ENCODE data around the gene CTDP1. TPM values are rescaled to one million over a fixed set of nuclear protein-coding genes. Genes with fewer than 3 reads are reported as not detected.

Gene CTDP1
- total RNA-seq, 1 experiment from 2014 or later, result 31.7 TPM

DNA sequence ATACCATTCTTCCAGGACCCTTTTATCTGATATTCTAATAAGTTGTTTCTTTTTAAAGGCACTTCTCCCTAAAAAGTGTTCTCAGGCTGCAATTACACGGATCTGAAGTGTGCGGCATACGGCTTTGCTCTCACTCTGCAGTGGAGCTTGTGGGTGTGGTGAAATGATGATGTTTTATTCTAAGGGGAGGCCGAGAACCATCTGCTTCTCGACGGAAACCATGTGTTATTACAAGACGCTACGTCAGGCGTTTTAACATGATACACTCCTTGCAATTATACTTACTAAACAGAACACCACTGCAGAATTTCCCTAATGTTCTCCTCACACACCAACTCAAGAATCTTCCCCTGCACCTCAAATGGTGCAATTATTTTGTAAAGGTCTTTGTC, 34.9 kb upstream of the CTDP1 start:
- no peak overlapping the region for H3K4me3 ChIP-seq (ENCODE audit: low read length)
- ChIA-PET POLR2A (ENCODE audit: unreplicated experiment) (no interaction called here), CTCF (no interaction called here)
- H2AFZ ChIP-seq (ENCODE audit: low read length), result no peak overlapping the region
- H3K79me2 ChIP-seq (ENCODE audit: low read length), result no peaks in the 10 kb centered on the region
- intact Hi-C loops (cut with micrococcal nuclease), result loop anchor here (1.0 to 10.0 kb wide), 3 partner anchors 116 to 1880 kb away; no protein-coding TSS in a partner anchor
- DNase-seq (no peak), ATAC-seq (no peak)
- H3K4me1 ChIP-seq (ENCODE audit: insufficient read depth, low read length), result no peaks in the 10 kb centered on the region
- H3K9me3 ChIP-seq (ENCODE audit: low read length), result no peaks in the 10 kb centered on the region
- no peaks in the 10 kb centered on the region for H3F3A ChIP-seq (ENCODE audit: low read length, unreplicated experiment)
- H3K27me3 ChIP-seq (ENCODE audit: low read length), result no peaks in the 10 kb centered on the region
- no peak overlapping the region for H3K27ac ChIP-seq (ENCODE audit: low read length)
- H3K9me2 ChIP-seq (replicated peaks; ENCODE audit: low read length), result no peaks in the 10 kb centered on the region
- H3K4me2 ChIP-seq (ENCODE audit: low read length), result no peak overlapping the region
- H3K36me3 ChIP-seq (ENCODE audit: low read depth, low read length), result no peaks in the 10 kb centered on the region
- BruUV-seq (replicated peaks), result no TSS peak
- TF ChIP-seq EZH2phosphoT487 (IDR thresholded peaks at IDR 0.05; ENCODE audit: borderline replicate concordance, low read length) (no peak), EZH2 (IDR thresholded peaks at IDR 0.05; ENCODE audit: low read length, unreplicated experiment) (no peak)
- TF ChIP-seq, protein P1, sequence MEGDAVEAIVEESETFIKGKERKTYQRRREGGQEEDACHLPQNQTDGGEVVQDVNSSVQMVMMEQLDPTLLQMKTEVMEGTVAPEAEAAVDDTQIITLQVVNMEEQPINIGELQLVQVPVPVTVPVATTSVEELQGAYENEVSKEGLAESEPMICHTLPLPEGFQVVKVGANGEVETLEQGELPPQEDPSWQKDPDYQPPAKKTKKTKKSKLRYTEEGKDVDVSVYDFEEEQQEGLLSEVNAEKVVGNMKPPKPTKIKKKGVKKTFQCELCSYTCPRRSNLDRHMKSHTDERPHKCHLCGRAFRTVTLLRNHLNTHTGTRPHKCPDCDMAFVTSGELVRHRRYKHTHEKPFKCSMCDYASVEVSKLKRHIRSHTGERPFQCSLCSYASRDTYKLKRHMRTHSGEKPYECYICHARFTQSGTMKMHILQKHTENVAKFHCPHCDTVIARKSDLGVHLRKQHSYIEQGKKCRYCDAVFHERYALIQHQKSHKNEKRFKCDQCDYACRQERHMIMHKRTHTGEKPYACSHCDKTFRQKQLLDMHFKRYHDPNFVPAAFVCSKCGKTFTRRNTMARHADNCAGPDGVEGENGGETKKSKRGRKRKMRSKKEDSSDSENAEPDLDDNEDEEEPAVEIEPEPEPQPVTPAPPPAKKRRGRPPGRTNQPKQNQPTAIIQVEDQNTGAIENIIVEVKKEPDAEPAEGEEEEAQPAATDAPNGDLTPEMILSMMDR (conservative IDR thresholded peaks at IDR 0.05; ENCODE audit: low read depth, low read length), result no peak
- H3K9ac ChIP-seq (ENCODE audit: low read length), result no peak overlapping the region
- no peaks in the 10 kb centered on the region for H4K20me1 ChIP-seq (ENCODE audit: low read length)

DNA sequence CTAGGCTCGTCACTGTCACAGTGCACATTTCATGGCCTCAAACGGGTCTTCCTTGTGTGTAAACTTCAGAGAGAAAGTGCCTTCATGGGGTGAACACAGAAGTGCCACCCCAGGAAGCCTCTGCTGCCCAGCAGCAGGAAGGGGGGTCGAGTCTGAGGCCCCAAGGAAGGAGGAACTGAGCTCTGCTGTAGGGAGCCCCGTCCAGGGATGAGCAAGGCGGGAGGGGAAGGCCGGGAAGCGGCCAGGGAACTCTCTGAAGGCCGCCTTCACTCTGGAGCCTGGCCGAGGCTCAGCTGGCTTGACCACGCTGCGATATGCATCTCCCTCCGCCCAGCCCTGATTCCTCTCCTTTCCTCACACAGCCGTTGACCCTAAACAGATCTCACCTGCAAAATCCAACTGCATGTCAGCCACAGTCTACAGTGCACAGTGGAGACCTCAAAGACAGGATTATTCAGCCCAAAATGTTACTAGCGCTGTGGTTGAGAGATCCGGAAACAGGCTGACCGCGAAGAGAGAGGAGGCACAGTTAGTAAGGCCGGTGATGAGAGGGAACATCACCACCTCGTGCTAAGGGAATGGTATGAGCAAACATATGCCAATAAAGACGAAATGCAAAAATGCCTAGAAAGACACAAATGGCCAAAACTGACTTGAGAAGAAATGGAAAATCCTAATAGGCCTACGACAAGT, 34.2 kb upstream of the CTDP1 start:
- Histone ChIP-seq H3K9ac (ENCODE audit: low read length) (no peak overlapping the region), H3K4me1 (ENCODE audit: insufficient read depth, low read length) (no peaks in the 10 kb centered on the region), H4K20me1 (ENCODE audit: low read length) (no peaks in the 10 kb centered on the region), H3K36me3 (ENCODE audit: low read depth, low read length) (no peaks in the 10 kb centered on the region), H2AFZ (ENCODE audit: low read length) (no peak overlapping the region), H3K27me3 (ENCODE audit: low read length) (no peaks in the 10 kb centered on the region), H3K9me2 (replicated peaks; ENCODE audit: low read length) (no peaks in the 10 kb centered on the region), H3K79me2 (ENCODE audit: low read length) (no peaks in the 10 kb centered on the region), H3K9me3 (ENCODE audit: low read length) (no peaks in the 10 kb centered on the region), H3K4me2 (ENCODE audit: low read length) (no peak overlapping the region), H3F3A (ENCODE audit: low read length, unreplicated experiment) (no peaks in the 10 kb centered on the region), H3K27ac (ENCODE audit: low read length) (no peak overlapping the region), H3K4me3 (ENCODE audit: low read length) (no peak overlapping the region)
- DNase-seq, result no peak
- intact Hi-C loops (cut with micrococcal nuclease), result loop anchor here (2.0 to 10.0 kb wide), 2 partner anchors 267 to 1881 kb away; no protein-coding TSS in a partner anchor
- no TSS peak for BruUV-seq (replicated peaks)
- no peak for ATAC-seq
- ChIA-PET POLR2A (ENCODE audit: unreplicated experiment) (no interaction called here), CTCF (no interaction called here)
- TF ChIP-seq EZH2phosphoT487 (IDR thresholded peaks at IDR 0.05; ENCODE audit: borderline replicate concordance, low read length) (no peak), EZH2 (IDR thresholded peaks at IDR 0.05; ENCODE audit: low read length, unreplicated experiment) (no peak)
- TF ChIP-seq, protein P1 (conservative IDR thresholded peaks at IDR 0.05; ENCODE audit: low read depth, low read length), result no peak

DNA sequence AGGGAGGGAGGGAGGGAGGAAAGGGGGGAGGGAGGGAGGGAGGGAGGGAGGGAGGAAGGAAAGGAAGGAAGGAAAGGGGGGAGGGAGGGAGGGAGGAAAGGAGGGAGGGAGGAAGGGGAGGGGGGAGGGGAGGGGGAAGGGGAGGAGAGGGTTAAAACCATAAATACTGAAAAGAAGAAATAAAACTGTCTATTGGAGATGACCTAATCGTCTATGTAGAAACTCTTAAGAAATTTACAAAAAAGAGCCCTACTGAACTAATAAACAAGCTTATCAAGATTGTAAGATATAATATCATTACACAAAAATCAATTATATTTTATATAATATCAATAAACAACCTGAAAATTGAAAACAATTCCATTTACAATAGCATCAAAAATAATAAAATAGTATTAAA, 32.3 kb upstream of the CTDP1 start:
- H3F3A ChIP-seq (ENCODE audit: low read length, unreplicated experiment), result no peaks in the 10 kb centered on the region
- H3K9me3 ChIP-seq (ENCODE audit: low read length), result no peaks in the 10 kb centered on the region
- no peaks in the 10 kb centered on the region for H3K79me2 ChIP-seq (ENCODE audit: low read length)
- ChIA-PET POLR2A (ENCODE audit: unreplicated experiment) (no interaction called here), CTCF (no interaction called here)
- peaks cover under 1% of the 10 kb centered on the region; the same call in 1 of the 2 replicates for H3K27me3 ChIP-seq (ENCODE audit: low read length)
- no peak for ATAC-seq
- no peaks in the 10 kb centered on the region for H3K9me2 ChIP-seq (replicated peaks; ENCODE audit: low read length)
- H4K20me1 ChIP-seq (ENCODE audit: low read length), result no peaks in the 10 kb centered on the region
- no TSS peak for BruUV-seq (replicated peaks)
- DNase-seq, result no peak
- H3K4me2 ChIP-seq (ENCODE audit: low read length), result no peak overlapping the region
- no peaks in the 10 kb centered on the region for H3K4me1 ChIP-seq (ENCODE audit: insufficient read depth, low read length)
- TF ChIP-seq EZH2phosphoT487 (IDR thresholded peaks at IDR 0.05; ENCODE audit: borderline replicate concordance, low read length) (no peak), EZH2 (IDR thresholded peaks at IDR 0.05; ENCODE audit: low read length, unreplicated experiment) (no peak)
- TF ChIP-seq, protein P1 (conservative IDR thresholded peaks at IDR 0.05; ENCODE audit: low read depth, low read length), result no peak
- H3K36me3 ChIP-seq (ENCODE audit: low read depth, low read length), result no peaks in the 10 kb centered on the region
- intact Hi-C loops (cut with micrococcal nuclease), result loop anchor here (10.0 kb wide), 1 partner anchor 1883 kb away; no protein-coding TSS in a partner anchor
- H3K4me3 ChIP-seq (ENCODE audit: low read length), result no peak overlapping the region
- H3K27ac ChIP-seq (ENCODE audit: low read length), result no peak overlapping the region
- no peak overlapping the region for H2AFZ ChIP-seq (ENCODE audit: low read length)
- no peak overlapping the region for H3K9ac ChIP-seq (ENCODE audit: low read length)
